HG02884 (cell line): ENCODE data around the gene FAM118A.
A peak's percentile ranks its signal among the peaks of the same experiment; 100 is the strongest.
"Not testable (repeated sequence)": the region's sequence is repeated elsewhere in the genome, so short reads cannot be mapped to it uniquely, and the experiment has no call there.

Experiments
- ATAC-seq: cut with Tn5 transposase; IDR thresholded peaks from one replicate; pipeline ENCODE4 v1.9.1; 2021; ENCODE audit warnings: mild to moderate bottlenecking, moderate library complexity; ENCODE audit not compliant: unreplicated experiment

Gene FAM118A

GRCh38 chr22:45309422-45310227, at the start of gene FAM118A:
TSS of gene FAM118A (plus strand) at chr22:45309934. CDS start at chr22:45322380, 12,446 bp downstream.
- peak; percentile 75 for ATAC-seq

DNA sequence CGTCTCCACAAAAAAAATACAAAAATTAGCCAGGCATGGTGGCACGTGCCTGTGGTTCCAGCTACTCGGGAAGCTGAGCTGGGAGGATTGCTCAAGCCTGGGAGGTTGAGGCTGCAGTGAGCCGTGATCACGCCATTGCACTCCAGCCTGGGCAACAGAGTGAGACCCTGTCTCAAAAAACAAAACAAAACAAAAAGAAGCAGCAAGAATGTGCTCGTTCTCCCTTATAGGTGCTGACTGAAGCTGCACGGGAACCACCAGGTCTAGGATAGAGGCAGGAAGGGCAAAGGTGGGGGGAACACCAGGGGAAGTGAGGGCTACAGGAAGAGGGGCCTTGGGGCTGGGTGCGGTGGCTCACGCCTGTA, 49.4 kb upstream of the FAM118A start:
- not testable (repeated sequence) for ATAC-seq

GRCh38 chr22:45261407-45262088, 48.2 kb upstream of the FAM118A start:
- ATAC-seq: no peak

- ATAC-seq: no peak
Observed at GRCh38 chr22:45262195-45262930, 47.4 kb upstream of the FAM118A start.

DNA sequence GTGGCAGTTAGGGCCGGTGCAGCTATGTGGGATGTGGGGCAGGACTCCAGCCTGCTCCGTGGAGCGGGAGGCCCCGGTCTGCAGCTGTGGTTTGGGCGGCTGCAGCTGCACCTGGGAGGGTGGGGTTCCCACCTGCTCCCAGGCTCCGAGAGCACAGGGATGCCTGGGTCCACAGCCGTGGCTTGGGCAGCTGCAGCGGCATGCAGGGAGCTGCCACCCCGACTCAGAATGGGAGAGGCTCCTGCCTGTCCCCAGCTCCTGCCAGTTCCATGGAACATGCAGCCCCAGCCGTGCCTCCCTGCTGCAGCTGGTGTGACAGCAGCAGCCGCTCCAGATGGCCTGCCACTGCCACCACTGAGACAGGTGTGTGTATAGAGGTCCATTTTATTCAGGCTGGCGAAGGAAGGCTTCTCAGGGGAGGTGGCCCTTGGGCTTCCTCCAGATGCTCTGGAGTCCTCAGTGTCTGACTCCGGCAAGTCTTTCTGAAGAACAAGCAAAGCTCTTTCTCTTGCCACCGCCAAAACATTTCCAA, 46.7 kb upstream of the FAM118A start:
- peak; percentile 31 for ATAC-seq

DNA sequence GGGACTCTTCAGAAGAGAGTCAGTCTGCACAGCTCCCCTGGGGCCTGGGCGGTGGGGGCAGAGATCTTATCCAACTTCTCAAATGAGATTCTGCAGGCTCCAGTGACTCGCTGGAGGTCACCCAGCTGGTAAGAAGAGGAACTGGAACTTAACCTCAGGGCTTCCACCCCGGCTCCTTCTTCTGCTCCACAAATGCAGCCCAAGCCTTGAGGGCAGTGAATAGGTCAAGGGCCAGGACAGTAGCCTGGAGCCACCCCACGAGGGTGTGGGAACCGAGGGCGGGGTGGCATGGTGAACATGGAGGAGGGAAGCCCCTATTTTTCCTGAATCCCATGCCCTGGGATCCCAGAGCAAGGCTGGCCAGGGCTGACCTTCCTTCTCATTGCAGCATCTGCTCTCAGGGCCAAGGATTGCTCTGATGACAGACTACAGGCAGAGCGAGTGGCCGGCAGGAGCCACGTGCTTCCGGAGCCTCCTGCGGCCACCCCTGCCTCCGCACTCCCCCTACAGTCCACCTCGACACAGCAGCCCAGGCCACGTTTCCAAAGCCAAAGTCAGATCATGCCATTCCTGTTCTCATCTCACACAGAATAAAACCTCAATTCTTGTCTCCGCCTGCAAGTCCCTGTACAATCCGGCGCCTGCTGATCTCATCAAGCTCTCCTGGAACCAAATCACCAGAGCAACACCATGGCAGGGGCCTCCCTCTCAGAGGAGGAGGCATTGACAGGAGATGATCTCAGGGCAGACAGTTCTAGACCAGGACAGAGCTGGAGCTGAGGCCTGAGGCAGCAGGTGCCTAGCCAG, 46.1 kb upstream of the FAM118A start:
- ATAC-seq: peak; percentile 62

DNA sequence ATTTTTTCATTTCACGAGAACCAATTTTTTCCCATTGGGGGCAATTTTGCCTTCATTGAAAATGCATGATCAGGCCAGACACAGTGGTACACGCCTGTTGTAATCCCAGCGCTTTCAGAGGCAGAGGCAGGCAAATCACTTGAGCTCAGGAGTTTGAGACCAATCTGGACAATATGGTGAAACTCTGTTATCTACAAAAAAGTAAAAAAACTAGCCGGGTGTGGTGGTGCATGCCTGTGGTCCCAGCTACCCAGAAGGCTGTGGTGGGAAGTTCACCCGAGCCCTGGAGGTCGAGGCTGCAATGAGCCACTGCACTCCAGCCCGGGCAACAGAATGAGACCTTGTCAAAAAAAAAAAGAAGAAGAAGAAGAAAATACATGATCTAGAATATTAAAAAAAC, 44.2 kb upstream of the FAM118A start:
- no peak for ATAC-seq

DNA sequence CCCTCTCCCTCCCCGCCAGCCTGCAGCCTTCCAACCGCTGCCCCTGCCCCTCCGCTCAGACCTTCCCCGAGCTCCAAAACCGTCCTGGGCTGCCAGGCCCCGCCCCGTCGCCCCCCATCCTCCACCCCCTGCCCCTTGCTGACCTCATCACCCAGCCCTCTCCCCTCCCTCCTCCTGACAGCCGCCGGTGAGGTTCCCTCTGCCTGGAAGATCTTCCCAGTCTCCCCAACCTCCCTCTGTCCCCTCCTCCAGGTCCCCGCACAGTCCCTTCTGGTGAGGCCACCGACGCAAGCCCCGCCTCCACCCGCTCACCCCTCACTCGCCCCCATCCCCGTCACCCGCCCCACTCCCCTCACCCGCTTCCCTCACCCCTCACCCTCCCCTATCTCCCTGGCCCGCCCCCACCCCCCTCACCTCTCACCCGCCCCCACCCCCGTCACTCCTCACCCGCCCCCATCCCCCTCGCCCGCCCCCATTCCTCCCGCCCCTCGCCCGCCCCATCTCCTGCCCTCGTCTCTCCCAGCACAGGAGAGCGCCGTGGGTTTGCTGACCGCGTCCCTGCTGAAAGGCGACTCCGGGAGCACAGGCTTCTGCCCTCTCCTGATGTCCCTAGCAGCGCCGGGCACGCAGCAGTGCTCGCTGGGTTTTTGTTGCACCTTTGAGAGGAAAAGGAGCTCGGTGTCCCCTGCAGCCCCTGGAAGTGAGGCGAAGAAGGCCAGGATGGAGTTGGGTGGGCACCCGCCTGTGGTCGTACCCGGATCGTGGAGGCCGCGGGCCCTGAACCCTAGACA, 41.4 kb upstream of the FAM118A start:
- ATAC-seq: no peak

GRCh38 chr22:45268958-45269844, 40.5 kb upstream of the FAM118A start:
- no peak for ATAC-seq

DNA sequence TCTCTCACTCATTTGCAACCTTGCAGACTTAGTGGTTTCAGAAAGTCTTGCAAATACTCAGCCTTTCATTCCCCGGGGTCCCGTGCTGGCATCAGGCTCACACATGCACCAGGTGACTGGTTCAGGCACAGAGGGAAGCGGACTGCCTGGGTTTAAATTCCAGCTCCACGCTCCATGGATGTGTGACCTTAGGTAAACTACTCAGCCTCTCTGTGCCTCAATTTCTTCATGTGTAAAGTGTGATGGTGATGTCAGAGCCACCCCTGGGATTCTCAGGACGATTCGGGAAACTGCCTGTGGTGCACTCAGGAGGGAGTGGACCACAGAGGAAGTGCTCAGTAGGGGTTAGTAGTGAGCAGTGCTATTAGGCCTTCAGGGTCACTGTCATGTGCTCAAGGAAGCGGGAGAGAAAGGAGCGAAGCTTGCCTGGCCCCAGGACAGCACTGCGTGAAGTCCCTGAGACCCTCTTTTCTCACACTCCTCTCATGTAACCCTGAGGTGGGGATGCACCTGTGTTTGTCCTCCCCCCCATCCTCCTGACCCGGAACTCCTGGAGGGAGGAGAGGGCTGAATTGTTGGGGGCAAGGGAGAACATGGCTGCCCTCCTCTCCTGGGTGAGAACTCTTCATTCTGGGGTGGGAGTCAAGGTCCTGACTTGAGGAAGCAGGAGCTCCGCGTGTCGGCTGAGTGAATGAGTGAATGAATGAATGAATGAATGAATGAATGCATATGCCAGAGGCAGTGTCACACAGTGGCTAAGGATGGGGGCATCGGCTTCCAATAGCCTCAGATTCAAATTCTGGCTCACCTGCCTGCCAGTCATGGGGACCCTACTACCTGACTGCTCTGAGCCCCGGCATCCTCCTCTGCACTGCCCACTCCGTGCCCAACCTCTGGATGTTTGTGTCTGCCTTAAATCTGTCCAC, 39.4 kb upstream of the FAM118A start:
- no peak for ATAC-seq

- ATAC-seq: no peak
Observed at GRCh38 chr22:45271667-45272201, 38.0 kb upstream of the FAM118A start.

DNA sequence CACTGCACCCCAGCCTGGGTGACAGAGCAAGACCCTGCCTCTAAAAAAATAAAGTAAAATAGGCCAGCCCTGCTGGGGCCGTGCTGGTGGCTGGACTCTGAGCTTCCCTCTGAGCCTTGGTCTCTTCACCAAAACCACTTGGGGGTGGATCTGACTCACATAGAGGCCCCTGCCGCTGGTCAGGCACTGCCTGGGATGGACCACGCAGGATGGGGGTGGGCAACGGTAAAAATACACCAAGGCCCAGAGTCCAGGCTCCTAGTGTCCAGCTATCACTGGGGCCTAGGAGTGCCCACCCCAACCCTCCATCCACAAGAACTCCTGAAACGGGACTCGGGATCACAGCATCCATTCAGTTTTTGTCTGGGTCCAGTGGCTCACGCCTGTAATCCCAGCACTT, 37.2 kb upstream of the FAM118A start:
- no peak for ATAC-seq

- no peak for ATAC-seq
Observed at GRCh38 chr22:45273452-45274075, 36.2 kb upstream of the FAM118A start.

DNA sequence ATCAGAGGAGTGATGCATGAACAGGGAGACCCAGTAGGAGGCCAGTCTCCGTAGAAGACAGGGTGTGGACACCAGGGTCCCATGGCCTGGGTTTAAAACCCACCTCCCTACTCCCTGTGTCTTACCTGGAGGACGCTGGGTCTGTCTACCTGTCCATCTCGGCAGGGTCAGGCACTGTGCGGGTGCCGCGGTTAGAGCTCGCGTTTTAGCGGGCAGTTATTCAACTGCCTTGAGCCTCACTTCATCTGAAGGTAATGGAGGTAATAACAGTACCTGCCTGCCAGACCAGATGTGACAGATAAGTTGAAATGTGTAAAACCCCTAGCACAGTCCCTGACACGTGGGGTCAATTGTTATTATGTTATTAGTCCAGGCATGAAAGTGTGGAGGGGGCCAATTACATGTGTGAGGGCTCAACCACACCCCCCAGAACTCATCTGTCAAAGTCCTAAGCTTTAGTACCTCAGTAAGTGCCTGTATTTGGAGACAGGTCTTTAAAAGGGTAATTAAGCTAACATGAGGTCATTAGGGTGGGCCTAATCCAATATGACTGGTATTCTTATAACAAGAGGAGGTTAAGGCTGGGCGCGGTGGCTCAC, 33.1 kb upstream of the FAM118A start:
- no peak for ATAC-seq

GRCh38 chr22:45277720-45278119, 32.0 kb upstream of the FAM118A start:
- ATAC-seq: not testable (repeated sequence)

DNA sequence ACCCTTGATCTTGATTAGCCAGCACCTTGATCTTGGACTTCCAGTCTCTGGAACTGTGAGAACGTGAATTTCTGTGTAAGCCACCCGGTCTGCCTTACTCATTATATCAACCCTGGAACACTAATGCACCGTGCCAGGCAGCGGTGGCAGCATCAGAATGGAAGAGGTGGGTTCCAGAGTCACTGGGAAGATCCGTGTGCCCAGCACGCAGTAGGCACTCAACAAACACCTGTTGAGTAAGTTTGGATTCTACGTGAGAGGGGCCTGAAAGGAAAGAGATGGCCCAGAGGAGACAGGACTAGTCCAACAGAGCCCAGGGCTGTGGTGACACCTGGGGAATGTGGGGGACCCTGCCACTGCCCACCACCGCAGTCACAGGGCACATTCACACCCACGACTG, 31.6 kb upstream of the FAM118A start:
- ATAC-seq: no peak

- ATAC-seq: no peak
Observed at GRCh38 chr22:45280587-45280980, 29.1 kb upstream of the FAM118A start.
